Measurements from ENCODE around the gene RC3H1. TPM values are rescaled to one million over a fixed set of nuclear protein-coding genes. Genes with fewer than 3 reads are reported as not detected.
A peak's percentile ranks its signal among the peaks of the same experiment; 100 is the strongest.

Gene RC3H1
- total and polyA plus RNA-seq, 9 of the 15 experiments (the other 6 are each of a cell fraction or from before 2014, with no cell fraction given) = 2.4 to 31.7 (median 12.4) TPM

DNA sequence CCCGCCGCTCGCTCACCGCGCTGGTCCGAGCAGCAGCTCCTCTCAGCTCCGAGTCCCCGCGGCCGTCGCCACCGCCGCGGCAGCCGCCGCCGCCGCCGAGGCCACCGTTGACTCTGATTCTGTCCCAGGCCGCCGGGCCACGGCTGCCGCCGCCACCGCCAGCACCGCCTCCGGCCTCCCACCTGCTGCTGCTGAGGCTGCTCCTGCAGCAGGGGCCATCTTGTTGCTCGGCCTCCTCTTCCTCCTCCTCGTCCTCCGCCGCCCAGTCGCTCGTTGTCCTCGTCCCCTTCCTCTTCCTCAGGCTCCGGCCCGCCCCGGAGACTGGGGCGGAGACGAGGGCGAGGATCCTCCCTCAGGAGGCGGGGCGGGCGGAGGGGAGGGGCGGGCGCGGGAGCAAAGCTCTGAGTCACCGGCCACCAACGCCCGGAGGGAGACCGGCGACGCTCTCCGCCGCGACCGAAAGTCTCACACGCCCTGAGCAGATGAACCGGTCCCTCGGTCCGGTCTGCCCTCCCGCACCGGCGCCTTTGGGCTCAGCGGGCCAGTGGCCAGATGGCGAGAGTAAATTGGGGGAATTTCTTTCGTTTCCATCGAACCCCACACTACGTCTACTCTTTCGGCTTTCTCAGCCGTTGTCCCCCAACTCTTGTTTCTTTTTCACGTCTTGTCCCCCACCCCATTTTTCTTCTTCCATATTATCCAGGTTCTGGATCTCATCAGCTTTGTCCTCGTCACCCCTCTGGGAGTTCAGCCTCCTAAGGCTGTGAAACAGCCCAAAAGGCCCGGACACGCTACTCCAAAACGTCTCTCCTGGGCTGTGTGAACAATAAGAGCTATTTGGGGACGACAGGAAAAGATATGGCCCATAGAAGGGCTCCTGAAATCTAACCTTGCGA, at the start of gene RC3H1 (continued):
- 0 out of 2 replicates have a peak, but pooled peaks have one; percentile 40 for TF ChIP-seq HDAC8 (tag; IDR thresholded peaks at IDR 0.05)
- TF ChIP-seq ZNF175 (CRISPR knock-in tag; IDR thresholded peaks at IDR 0.05; ENCODE audit: low read depth) = no peak
- TF ChIP-seq PPARD (CRISPR knock-in tag; IDR thresholded peaks at IDR 0.05) = no peak
- TF ChIP-seq EZH2 (IDR thresholded peaks at IDR 0.05; ENCODE audit: borderline replicate concordance, low read depth, low read length) = no peak
- TF ChIP-seq PRDM10 (IDR thresholded peaks at IDR 0.05; ENCODE audit: partially characterized antibody) = peak; percentile 84
- TF ChIP-seq, protein P1, sequence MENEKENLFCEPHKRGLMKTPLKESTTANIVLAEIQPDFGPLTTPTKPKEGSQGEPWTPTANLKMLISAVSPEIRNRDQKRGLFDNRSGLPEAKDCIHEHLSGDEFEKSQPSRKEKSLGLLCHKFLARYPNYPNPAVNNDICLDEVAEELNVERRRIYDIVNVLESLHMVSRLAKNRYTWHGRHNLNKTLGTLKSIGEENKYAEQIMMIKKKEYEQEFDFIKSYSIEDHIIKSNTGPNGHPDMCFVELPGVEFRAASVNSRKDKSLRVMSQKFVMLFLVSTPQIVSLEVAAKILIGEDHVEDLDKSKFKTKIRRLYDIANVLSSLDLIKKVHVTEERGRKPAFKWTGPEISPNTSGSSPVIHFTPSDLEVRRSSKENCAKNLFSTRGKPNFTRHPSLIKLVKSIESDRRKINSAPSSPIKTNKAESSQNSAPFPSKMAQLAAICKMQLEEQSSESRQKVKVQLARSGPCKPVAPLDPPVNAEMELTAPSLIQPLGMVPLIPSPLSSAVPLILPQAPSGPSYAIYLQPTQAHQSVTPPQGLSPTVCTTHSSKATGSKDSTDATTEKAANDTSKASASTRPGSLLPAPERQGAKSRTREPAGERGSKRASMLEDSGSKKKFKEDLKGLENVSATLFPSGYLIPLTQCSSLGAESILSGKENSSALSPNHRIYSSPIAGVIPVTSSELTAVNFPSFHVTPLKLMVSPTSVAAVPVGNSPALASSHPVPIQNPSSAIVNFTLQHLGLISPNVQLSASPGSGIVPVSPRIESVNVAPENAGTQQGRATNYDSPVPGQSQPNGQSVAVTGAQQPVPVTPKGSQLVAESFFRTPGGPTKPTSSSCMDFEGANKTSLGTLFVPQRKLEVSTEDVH (IDR thresholded peaks at IDR 0.05; ENCODE audit: low read depth, partially characterized antibody) = no peak
- no peak for TF ChIP-seq SRSF3 (IDR thresholded peaks at IDR 0.05; ENCODE audit: insufficient read depth, low read length)
- TF ChIP-seq, protein P2, sequence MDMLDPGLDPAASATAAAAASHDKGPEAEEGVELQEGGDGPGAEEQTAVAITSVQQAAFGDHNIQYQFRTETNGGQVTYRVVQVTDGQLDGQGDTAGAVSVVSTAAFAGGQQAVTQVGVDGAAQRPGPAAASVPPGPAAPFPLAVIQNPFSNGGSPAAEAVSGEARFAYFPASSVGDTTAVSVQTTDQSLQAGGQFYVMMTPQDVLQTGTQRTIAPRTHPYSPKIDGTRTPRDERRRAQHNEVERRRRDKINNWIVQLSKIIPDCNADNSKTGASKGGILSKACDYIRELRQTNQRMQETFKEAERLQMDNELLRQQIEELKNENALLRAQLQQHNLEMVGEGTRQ (CRISPR knock-in tag; IDR thresholded peaks at IDR 0.05) = no peak
- no peak for TF ChIP-seq HMBOX1 (IDR thresholded peaks at IDR 0.05)
- no peak for TF ChIP-seq PTBP1 (IDR thresholded peaks at IDR 0.05; ENCODE audit: low read depth, low read length)

All from K562 (cell line).